ENCODE measurements around the gene CCDC150.

Gene CCDC150

GRCh38 chr2:196655761-196656160 lies 16.2 kb downstream of the CCDC150 start:
- no peak for DNase-seq (ENCODE audit: low spot score)
- TF ChIP-seq, protein P1, sequence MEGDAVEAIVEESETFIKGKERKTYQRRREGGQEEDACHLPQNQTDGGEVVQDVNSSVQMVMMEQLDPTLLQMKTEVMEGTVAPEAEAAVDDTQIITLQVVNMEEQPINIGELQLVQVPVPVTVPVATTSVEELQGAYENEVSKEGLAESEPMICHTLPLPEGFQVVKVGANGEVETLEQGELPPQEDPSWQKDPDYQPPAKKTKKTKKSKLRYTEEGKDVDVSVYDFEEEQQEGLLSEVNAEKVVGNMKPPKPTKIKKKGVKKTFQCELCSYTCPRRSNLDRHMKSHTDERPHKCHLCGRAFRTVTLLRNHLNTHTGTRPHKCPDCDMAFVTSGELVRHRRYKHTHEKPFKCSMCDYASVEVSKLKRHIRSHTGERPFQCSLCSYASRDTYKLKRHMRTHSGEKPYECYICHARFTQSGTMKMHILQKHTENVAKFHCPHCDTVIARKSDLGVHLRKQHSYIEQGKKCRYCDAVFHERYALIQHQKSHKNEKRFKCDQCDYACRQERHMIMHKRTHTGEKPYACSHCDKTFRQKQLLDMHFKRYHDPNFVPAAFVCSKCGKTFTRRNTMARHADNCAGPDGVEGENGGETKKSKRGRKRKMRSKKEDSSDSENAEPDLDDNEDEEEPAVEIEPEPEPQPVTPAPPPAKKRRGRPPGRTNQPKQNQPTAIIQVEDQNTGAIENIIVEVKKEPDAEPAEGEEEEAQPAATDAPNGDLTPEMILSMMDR (IDR thresholded peaks at IDR 0.05; ENCODE audit: extremely low read depth, missing control alignments): no peak

GRCh38 chr2:196657333-196657732 lies 17.8 kb downstream of the CCDC150 start:
- DNase-seq (ENCODE audit: low spot score): no peak
- TF ChIP-seq, protein P1 (IDR thresholded peaks at IDR 0.05; ENCODE audit: extremely low read depth, missing control alignments): no peak

GRCh38 chr2:196659844-196660243 lies 20.3 kb downstream of the CCDC150 start:
- DNase-seq (ENCODE audit: low spot score): no peak
- TF ChIP-seq, protein P1 (IDR thresholded peaks at IDR 0.05; ENCODE audit: extremely low read depth, missing control alignments): no peak

GRCh38 chr2:196660244-196660643 lies 20.7 kb downstream of the CCDC150 start:
- DNase-seq (ENCODE audit: low spot score): no peak
- TF ChIP-seq, protein P1 (IDR thresholded peaks at IDR 0.05; ENCODE audit: extremely low read depth, missing control alignments): no peak

GRCh38 chr2:196670342-196670741 lies 30.8 kb downstream of the CCDC150 start:
- TF ChIP-seq, protein P1 (IDR thresholded peaks at IDR 0.05; ENCODE audit: extremely low read depth, missing control alignments): no peak
- DNase-seq (ENCODE audit: low spot score): peak; percentile 3

DNA sequence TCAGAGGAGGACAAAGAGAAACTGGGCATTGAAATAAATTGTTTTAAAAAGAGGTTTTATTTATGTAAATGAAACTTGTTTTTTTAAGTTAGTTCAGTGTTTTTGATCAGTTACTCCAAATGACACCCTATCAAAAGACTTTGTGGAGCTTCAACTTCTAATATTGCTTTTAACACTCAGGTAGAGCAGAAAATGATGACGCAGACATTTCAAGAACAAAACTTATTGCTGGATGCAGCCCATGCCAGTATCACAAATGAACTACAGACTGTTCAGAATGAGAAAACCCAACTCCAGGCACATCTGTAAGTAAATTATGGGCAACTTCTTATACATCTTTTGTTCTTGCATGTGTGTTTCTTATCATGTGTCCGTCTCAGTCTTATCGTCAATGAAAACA lies 36.4 kb downstream of the CCDC150 start:
- TF ChIP-seq, protein P1 (IDR thresholded peaks at IDR 0.05; ENCODE audit: extremely low read depth, missing control alignments): no peak
- DNase-seq (ENCODE audit: low spot score): no peak

- TF ChIP-seq, protein P1 (IDR thresholded peaks at IDR 0.05; ENCODE audit: extremely low read depth, missing control alignments): no peak
- DNase-seq (ENCODE audit: low spot score): no peak
These were observed 37.9 kb downstream of the CCDC150 start for GRCh38 chr2:196677404-196677803.

Data from GM20000 (cell line).